NOMO-1 treated with DMSO at 0.1 percent for 48 hours (cell line): ENCODE measurements around the gene CAB39.

Source experiments
- DNase-seq: peaks from one replicate; lab custom pipeline; 2025; ENCODE audit not compliant: unreplicated experiment; lab: John Stamatoyannopoulos, UW

Gene CAB39

GRCh38 chr2:230748087-230748486 is 35.4 kb downstream of the CAB39 start:
- DNase-seq: no peak

GRCh38 chr2:230749111-230749510 is 36.5 kb downstream of the CAB39 start:
- no peak for DNase-seq

- DNase-seq: no peak
Measured at GRCh38 chr2:230751062-230751461, 38.4 kb downstream of the CAB39 start.

GRCh38 chr2:230754200-230754599 is 41.6 kb downstream of the CAB39 start:
- no peak for DNase-seq

- DNase-seq: no peak
Measured at GRCh38 chr2:230757476-230757875, 44.8 kb downstream of the CAB39 start.

- DNase-seq: peak; percentile 68
Measured at GRCh38 chr2:230758566-230759480, 46.2 kb downstream of the CAB39 start.

GRCh38 chr2:230759481-230760167 is 47.0 kb downstream of the CAB39 start:
- no peak for DNase-seq

- DNase-seq: no peak
Measured at GRCh38 chr2:230761704-230762103, 49.1 kb downstream of the CAB39 start.

- no peak for DNase-seq
Measured at GRCh38 chr2:230762317-230762896, 49.8 kb downstream of the CAB39 start.

- DNase-seq: no peak
Measured at GRCh38 chr2:230764346-230764745, 51.7 kb downstream of the CAB39 start.

- DNase-seq: no peak
Measured at GRCh38 chr2:230765611-230766300, 53.1 kb downstream of the CAB39 start.

GRCh38 chr2:230767862-230768388 is 55.3 kb downstream of the CAB39 start:
- DNase-seq: no peak

- no peak for DNase-seq
Measured at GRCh38 chr2:230770804-230771203, 58.2 kb downstream of the CAB39 start.

GRCh38 chr2:230772156-230772555 is 59.5 kb downstream of the CAB39 start:
- no peak for DNase-seq

GRCh38 chr2:230773039-230773773 is 60.6 kb downstream of the CAB39 start:
- DNase-seq: no peak

GRCh38 chr2:230774348-230774951 is 61.8 kb downstream of the CAB39 start:
- peak; percentile 37 for DNase-seq

GRCh38 chr2:230775737-230776136 is 63.1 kb downstream of the CAB39 start:
- no peak for DNase-seq

GRCh38 chr2:230777721-230778120 is 65.1 kb downstream of the CAB39 start:
- DNase-seq: no peak

- no peak for DNase-seq
Measured at GRCh38 chr2:230778350-230779063, 65.9 kb downstream of the CAB39 start.
